Tibial artery (tissue), 4 donors: Measurements from ENCODE around the gene RASL10A.

ENCODE experiments used
- DNase-seq, 2 donors: peaks; one replicate each; pipeline ENCODE4 v3.0.0-alpha.2; 2019
- H3K27ac ChIP-seq, 2 donors: fragments of 200-600 bp; sonication (generic) in 1 of 2; 1 replicate in 1 of 2; 2 replicates in 1 of 2; pipeline ENCODE4 v1.5.1; 2018 to 2019; ENCODE audit warnings: mild to moderate bottlenecking in 1 of 2
- H3K27me3 ChIP-seq, 2 donors: fragments of 200-600 bp; sonication (generic) in 1 of 2; one replicate each; pipeline versions ENCODE4 v1.5.1 to v1.6.0; 2016 to 2019
- H3K36me3 ChIP-seq, 3 donors: fragments of 200-600 bp; sonication (generic) in 2 of 3; one replicate each; pipeline ENCODE4 v1.5.1; 2016 to 2019; ENCODE audit warnings: mild to moderate bottlenecking in 2 of 3
- H3K4me1 ChIP-seq, 4 donors: fragments of 200-600 bp; sonication (generic) in 2 of 4; 1 replicate in 3 of 4; 2 replicates in 1 of 4; pipeline ENCODE4 v1.5.1; 2016 to 2019
- H3K4me3 ChIP-seq, 2 donors: fragments of 200-600 bp; sonication (generic) in 1 of 2; 1 replicate in 1 of 2; 2 replicates in 1 of 2; pipeline ENCODE4 v1.5.1; 2018 to 2019; ENCODE audit warnings: mild to moderate bottlenecking in 2 of 2
- H3K9me3 ChIP-seq, 3 donors: fragments of 200-600 bp; sonication (generic) in 1 of 3; one replicate each; pipeline ENCODE4 v1.5.1; 2016 to 2019
- intact Hi-C: fragments of 100-400 bp; cut with DNase I; formaldehyde crosslinking; loops from one replicate; pipeline ENCODE4 v1.15.0; 2023; ENCODE audit warnings: low total_unique reads
- TF ChIP-seq, protein P1 (sequence below), 2 experiments: fragments of 200-600 bp in 1 of 2; fragments of 450-650 bp in 1 of 2; IDR thresholded peaks; one replicate each; pipeline ENCODE4 v1.5.1; 2017 to 2019; ENCODE audit warnings: antibody characterized with exemption in 2 of 2, mild to moderate bottlenecking in 1 of 2, moderate library complexity in 1 of 2

The RASL10A gene

GRCh38 chr22:29266564-29267461 is 48.7 kb downstream of the RASL10A start:
- H3K36me3 ChIP-seq = peaks cover 0 to 24% (median 0%) of the 10 kb centered on the region in 3 donors
- H3K4me3 ChIP-seq = peak overlapping the region; percentile 90 to 95
- H3K9me3 ChIP-seq = no peaks in the 10 kb centered on the region
- TF ChIP-seq, protein P1, sequence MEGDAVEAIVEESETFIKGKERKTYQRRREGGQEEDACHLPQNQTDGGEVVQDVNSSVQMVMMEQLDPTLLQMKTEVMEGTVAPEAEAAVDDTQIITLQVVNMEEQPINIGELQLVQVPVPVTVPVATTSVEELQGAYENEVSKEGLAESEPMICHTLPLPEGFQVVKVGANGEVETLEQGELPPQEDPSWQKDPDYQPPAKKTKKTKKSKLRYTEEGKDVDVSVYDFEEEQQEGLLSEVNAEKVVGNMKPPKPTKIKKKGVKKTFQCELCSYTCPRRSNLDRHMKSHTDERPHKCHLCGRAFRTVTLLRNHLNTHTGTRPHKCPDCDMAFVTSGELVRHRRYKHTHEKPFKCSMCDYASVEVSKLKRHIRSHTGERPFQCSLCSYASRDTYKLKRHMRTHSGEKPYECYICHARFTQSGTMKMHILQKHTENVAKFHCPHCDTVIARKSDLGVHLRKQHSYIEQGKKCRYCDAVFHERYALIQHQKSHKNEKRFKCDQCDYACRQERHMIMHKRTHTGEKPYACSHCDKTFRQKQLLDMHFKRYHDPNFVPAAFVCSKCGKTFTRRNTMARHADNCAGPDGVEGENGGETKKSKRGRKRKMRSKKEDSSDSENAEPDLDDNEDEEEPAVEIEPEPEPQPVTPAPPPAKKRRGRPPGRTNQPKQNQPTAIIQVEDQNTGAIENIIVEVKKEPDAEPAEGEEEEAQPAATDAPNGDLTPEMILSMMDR (IDR thresholded peaks at IDR 0.05) = no peak
- H3K27ac ChIP-seq = peak overlapping the region; percentile 98 to 99
- intact Hi-C loops = loop anchor here (5.0 to 10.0 kb wide), 2 partner anchors 40 to 382 kb away; partner anchors contain the start of genes GAS2L1 and ZNRF3
- peak in 1 of 2 donors; percentile 65 for DNase-seq
- H3K4me1 ChIP-seq = peaks cover 0 to 38% (median 23%) of the 10 kb centered on the region in 4 donors
- no peaks in the 10 kb centered on the region for H3K27me3 ChIP-seq

DNA sequence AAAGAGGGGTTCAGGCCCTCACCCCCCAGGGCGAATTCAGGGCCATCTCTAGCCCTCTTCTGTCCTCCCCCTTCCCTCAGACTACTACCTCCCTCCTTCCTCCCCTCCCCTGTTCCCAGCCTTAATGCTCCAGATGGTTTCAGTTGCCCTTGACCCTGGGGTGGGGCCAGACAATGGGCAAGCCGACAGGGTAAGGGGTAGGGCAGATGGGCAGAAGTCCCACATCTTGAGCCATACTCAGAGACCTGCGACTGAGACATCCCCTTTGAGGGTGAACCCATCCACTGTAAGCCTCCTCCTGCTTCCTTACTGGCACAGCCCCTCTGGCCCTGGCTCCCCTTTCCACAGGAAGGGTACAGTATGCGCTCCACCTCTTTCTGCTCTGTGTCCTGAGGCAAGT is 49.6 kb downstream of the RASL10A start:
- H3K4me1 ChIP-seq = peaks cover 0 to 29% (median 18%) of the 10 kb centered on the region in 4 donors
- H3K9me3 ChIP-seq = no peaks in the 10 kb centered on the region
- H3K4me3 ChIP-seq = no peak overlapping the region
- H3K27me3 ChIP-seq = no peaks in the 10 kb centered on the region
- TF ChIP-seq, protein P1 (IDR thresholded peaks at IDR 0.05) = no peak
- peaks cover 0 to 24% (median 0%) of the 10 kb centered on the region in 3 donors for H3K36me3 ChIP-seq
- intact Hi-C loops = loop anchor here (5.0 to 10.0 kb wide), 2 partner anchors 41 to 381 kb away; partner anchors contain the start of genes GAS2L1 and ZNRF3
- peak overlapping the region in 1 of 2 donors; percentile 98 for H3K27ac ChIP-seq
- peak in 1 of 2 donors; percentile 40 for DNase-seq

- H3K4me1 ChIP-seq = peaks cover 0 to 23% (median 17%) of the 10 kb centered on the region in 4 donors
- H3K27ac ChIP-seq = no peak overlapping the region
- no peak overlapping the region for H3K4me3 ChIP-seq
- TF ChIP-seq, protein P1 (IDR thresholded peaks at IDR 0.05) = no peak
- peak in 1 of 2 donors; percentile 65 for DNase-seq
- peaks cover 0 to 30% (median 2%) of the 10 kb centered on the region in 3 donors for H3K36me3 ChIP-seq
- no peaks in the 10 kb centered on the region for H3K9me3 ChIP-seq
- intact Hi-C loops = loop anchor here (5.0 to 10.0 kb wide), 2 partner anchors 42 to 381 kb away; partner anchors contain the start of genes GAS2L1 and ZNRF3
- H3K27me3 ChIP-seq = no peaks in the 10 kb centered on the region
These were observed 50.2 kb downstream of the RASL10A start for GRCh38 chr22:29265305-29265704.

DNA sequence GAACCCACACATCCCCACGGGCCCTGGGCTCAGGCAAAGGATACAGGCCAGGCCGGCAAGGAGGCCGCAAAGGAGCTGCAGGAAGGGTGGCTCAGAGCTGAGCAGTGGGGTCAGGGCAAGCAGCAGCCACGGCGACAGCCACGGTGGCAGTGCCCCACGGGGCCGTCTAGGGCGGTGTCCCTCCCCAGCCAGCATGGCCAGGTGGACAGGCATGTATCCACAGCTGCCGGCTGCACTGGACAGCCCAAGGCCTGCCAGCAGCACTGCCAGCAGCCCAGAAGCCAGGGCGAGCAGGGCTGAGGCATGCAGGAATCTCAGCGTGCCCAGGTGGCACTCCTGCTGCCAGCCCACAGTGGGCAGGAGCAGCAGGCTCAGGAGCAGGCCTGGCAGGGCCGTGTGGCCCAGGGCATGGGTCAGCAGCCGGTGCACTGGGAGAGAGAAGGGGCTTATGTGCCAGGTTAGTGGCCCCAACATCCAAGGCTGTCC is 51.7 kb downstream of the RASL10A start:
- peaks cover 0 to 45% (median 15%) of the 10 kb centered on the region in 3 donors for H3K36me3 ChIP-seq
- intact Hi-C loops = loop anchor here (5.0 to 10.0 kb wide), 2 partner anchors 379 to 532 kb away; partner anchors contain the start of gene ZNRF3
- TF ChIP-seq, protein P1 (IDR thresholded peaks at IDR 0.05) = no peak
- H3K9me3 ChIP-seq = no peaks in the 10 kb centered on the region
- H3K4me1 ChIP-seq = peaks cover 0 to 20% (median 11%) of the 10 kb centered on the region in 4 donors
- no peak overlapping the region for H3K4me3 ChIP-seq
- H3K27me3 ChIP-seq = no peaks in the 10 kb centered on the region
- peak in 1 of 2 donors; percentile 59 for DNase-seq
- no peak overlapping the region for H3K27ac ChIP-seq
